Glomerular visceral epithelial cell (primary cell): ENCODE results near the gene SRF.

ENCODE experiments used
- DNase-seq: peaks from one replicate; pipeline ENCODE4 v3.0.0-alpha.2; 2016; ENCODE audit errors: extremely low spot score

SRF gene

DNA sequence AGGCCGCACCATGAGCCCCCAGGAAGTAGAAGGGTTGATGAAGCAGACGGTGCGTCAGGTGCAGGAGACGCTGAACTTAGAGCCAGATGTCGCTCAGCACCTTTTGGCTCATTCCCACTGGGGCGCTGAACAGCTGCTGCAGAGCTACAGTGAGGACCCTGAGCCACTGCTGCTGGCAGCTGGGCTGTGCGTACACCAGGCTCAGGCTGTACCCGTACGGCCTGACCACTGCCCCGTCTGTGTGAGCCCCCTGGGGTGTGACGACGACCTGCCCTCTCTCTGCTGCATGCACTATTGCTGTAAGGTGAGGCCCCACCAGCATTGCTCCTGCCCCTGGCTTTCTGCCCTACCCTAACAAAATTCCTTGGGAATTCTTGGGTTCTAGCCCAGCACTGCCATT is 45.1 kb downstream of the SRF start:
- no peak for DNase-seq

DNA sequence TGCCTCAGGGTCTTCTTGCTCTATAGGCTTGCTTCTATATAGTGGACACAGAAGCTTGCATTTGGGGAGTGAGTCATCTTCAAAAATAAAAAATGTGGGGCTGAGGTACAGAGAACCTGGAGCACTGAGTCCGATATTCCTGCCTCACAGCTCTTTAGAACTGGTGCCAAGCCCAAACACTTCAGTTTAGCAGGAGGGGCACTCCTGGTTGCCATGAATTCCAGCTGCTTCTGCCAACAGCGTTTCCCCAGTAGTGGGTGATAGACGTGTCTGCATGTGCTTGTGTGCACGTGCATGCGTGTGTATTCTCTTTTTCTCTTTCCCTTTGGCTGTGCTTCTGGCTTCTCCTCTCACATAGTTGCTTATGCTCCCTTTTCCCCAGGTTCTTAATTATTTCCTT is 46.3 kb downstream of the SRF start:
- DNase-seq, result no peak

DNA sequence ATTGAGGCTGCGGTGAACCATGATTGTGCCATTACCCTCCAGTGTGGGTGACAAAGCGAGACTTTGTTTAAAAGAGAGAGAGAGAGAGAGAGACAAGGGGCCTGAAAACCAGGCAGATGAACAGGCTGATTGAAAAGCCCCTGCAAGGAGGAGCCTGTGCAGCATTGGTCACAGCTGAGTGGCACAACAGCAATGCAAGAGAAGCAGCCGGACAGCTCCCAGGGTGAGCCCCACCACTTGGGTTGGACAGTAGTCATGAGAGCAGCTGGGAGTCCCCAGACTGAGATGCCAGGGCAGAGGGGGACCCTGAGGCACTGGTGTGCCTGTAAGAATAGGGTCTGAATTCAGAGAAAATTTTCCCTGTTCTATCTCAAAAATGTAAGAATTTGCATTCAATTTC is 48.0 kb downstream of the SRF start:
- DNase-seq, result no peak

DNA sequence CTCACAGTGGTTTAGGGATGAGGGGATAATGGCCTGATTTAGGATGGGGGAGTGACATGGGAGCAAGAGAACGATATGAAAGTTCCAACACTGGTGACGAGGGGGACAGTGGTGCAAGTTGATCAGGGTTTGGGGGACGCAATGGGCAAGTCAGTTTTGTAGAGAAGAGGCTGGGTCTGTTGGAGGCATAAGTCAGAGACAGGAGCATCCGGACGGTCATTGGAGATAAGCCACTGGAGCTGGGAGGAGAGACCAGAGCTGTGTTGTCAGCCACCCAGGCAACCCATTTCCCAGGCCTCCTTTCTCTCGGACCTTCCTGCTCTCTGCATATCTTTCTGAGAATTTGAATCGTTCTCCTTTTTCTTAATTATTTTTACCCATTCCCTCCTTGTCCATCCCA is 48.7 kb downstream of the SRF start:
- no peak for DNase-seq

DNA sequence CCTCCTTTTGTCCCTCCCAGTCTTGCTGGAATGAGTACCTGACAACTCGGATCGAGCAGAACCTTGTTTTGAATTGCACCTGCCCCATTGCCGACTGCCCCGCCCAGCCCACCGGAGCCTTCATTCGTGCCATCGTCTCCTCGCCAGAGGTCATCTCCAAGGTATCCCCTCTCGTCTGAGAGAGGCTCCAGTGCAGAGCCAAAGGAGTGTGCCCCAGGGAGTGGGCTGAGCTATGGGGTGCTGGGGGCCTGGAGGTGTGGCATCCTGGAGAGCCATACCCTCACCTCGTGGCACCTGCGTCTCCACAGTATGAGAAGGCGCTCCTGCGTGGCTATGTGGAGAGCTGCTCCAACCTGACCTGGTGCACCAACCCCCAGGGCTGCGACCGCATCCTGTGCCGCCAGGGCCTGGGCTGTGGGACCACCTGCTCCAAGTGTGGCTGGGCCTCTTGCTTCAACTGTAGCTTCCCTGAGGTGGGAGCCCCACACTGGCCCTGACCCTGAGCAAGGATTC is 49.4 kb downstream of the SRF start:
- DNase-seq, result no peak

DNA sequence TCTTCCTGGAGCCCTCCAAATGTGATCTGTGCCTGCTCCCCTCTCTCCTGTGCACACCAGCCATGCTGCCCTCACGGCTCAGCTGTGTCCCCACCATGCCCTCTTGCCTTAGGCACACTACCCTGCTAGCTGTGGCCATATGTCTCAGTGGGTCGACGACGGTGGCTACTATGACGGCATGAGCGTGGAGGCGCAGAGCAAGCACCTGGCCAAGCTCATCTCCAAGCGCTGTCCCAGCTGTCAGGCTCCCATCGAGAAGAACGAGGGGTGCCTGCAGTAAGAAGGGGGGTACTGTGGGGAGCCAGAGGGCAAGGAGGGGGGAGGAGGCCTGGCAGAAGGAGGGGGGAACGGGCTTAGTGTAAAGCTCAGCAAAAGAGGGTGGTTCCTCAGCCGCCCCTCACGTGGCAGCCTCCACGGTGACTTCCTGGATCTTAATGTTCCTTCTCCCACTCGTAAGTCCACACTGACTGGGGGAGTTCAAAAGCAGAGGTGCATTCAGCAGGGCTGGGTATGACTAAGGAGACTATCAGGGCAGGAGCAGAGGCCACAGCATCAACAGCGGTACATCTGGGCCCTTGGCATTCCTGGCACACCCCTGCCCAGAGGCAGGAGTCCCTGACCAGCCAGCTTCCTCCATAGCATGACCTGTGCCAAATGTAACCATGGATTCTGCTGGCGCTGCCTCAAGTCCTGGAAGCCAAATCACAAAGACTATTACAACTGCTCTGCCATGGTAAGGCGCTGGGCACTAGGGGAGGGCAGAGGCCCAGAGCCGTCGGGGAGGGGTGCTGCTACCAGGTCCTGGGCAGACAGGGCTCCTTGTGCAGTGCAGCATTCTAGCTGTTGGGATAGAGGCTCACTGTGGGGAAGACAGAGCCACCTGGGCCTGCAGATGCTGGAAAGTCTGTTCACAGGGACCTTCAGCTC is 50.2 kb downstream of the SRF start:
- no peak for DNase-seq

DNA sequence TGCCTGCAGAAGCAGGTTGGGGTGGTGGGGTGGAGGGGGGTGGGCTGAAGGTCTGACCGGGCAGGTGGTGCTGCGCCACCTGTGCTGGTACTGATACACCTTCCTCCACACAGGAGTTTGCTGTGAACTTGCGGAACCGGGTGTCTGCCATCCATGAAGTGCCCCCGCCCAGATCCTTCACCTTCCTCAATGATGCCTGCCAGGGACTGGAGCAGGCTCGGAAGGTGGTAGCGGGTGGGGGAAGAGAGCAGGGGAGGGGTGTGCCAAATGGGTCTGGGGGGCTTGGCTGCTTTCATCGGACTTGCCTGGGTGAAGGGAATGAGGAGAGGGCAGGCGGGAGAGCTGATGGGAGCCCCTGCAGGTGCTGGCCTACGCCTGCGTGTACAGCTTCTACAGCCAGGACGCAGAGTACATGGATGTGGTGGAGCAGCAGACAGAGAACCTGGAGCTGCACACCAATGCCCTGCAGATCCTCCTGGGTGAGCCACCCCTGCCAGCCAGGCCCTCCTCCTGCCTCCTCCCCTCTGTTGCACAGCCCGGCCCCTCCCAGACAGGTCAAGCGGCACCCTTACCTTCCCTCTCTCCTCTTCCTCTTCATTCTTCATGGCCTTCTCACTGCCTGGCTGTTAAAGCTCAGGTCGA is 51.5 kb downstream of the SRF start:
- no peak for DNase-seq

DNA sequence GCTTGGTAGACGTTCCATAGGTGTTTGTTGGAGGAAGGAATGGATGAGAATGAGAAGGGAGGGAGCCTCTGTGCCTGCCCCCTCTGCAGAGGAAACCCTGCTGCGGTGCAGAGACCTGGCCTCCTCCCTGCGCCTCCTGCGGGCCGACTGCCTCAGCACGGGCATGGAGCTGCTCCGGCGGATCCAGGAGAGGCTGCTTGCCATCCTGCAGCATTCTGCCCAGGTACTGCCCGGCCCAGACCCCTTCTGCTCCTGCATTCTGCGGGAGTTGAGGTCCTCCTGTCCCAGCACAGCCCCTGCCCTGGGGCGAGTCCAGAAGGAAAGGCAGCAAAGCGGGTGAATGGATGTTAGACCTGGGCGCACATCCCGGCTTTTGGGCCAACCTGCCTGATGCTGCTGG is 52.1 kb downstream of the SRF start:
- no peak for DNase-seq

DNA sequence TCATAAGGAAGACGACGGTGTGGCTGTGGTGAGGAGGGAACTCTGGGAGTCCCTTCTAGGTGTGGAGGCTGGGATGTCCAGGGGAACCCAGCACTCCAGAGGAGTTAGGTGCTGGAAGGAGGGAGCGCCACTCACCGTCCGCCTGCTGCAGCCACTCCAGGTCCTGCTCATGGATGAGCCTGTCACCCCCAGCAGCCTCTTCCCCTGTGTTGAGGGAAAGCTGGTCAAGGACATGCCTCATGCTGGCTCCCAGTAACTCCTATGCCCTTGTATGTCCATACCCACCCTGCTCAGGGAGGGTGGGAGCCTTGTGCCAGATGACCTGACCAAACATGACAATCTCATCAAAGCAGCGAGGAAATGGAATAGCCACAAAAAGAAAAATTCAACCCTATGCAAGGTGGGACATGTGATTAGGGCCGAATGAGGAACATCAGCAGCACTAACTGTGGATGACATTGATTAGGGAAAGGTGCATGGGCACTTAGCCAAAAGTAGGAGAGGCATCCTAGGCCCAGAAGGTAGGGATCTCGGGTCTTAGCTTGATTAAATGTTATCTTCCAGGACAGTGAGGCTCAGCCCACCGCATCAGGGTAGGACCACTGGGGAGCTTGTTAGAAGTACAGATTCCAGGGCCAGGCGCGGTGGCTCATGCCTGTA is 55.3 kb downstream of the SRF start:
- no peak for DNase-seq

DNA sequence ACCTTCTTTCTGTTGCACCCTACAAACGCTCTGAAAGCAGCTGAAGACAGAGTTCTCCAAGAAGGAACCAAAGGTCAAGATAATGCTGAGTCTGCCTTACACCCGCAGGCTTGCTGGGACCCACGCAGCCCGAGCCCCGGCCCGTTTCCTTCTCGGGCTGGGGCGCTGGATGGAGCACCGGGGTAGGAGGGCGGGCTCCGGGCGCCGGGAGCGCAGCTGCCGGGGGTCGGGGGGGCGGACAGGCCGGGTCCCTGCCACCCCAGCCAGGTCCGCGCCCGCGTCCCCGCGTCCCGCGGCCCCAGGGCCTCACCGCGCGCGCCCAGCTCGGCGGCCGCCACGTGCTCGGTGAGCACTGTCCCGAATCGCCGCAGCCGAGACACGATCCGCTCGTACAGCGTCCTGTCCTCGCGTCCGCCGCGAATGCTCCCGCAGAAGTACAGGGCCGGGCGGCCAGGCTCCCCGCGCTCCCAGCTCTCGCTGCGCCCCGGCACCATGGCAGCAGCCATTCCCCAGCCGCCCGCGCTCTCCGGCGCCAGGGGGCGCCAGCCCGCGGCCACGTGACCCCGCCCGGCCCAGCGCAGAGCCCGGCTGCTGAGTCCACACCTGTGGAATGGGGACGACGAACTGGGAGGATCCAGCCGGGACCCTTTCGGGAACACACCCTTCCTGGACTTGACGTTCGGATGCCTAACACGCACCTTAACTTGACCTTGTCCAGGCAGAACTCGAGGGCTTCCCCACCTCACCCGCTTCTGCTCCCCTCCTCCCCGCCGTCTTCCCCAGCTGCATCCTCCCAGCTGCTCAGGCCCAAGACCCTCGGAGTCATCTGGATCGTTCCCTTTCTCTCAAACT is 58.1 kb downstream of the SRF start, which contains the start of gene DNPH1:
Gene DNPH1, minus strand, starts transcription at position 531 of the 852 bp plus-strand sequence. Its CDS starts 25 bp downstream, at position 506.
- DNase-seq, result peak; percentile 76

DNA sequence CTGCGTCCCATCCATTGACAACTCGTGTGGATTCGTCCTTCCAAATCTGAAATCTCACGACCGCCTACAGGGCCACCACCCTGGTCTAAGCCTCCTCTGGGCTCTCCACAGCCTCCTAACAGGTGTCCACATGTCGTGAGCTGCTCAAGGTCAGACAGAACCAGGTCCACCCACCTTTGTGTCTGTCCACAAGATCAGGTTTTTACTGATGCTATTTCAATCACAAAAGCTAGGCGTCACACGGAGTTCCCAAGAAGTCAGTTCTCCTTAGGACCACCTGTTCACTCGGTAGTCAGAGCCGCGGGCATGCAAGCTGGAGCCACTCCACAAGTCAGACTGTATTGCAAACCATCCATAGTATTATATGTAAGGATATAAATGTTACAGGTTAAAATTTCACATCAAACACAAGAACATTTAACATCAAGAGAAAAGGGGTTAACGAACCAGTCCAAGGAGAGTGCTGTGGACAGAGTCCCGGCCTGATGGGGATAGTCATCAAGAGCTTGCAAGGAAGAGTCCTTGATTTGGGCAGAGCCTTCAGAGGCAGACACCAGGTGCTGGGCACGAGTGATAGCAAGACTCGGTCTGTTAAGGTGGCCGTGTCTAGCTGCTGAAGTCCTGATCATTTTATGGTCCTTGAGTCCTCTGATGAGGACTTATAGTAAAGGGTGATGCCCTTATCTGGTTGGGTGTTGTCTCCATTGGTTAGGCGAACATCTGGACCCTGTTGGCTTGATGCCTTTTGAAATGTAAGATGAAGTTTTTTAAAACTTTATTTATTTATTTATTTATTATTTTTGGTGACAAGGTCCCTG is 58.9 kb downstream of the SRF start:
- DNase-seq, result no peak

DNA sequence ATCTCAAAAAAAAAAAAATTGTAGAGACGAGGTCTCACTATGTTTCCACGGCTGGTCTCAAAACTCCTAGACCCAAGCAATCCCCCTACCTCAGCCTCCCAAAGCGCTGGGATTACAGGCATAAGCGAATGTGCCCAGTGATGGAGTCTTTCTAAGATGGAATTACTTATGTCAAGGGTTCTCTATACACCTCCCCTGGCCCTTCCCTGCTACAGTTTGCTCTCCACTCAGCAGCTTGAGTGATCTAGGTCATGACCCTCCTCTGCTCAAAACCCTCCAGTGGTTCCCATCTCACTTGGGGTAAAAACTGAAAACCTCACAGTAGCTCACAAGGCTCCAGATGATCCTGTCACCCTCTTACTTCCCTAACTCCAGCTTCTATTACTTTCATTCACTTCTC is 60.0 kb downstream of the SRF start:
- no peak for DNase-seq
